K562 (cell line): ENCODE results near the gene IL10RB. TPM values are rescaled to one million over a fixed set of nuclear protein-coding genes. Genes with fewer than 3 reads are reported as not detected.

Experiments used
- CBX3 ChIP-seq, 2 experiments: IDR thresholded peaks; 1 replicate in 1 of 2; 2 replicates in 1 of 2; pipeline ENCODE4 v1.6.1; 2012; ENCODE audit warnings: inconsistent platforms in 2 of 2, low read length in 2 of 2, borderline replicate concordance in 1 of 2, control low read depth in 1 of 2
- DIDO1 ChIP-seq: fragments of 450-650 bp; IDR thresholded peaks from 2 replicates; pipeline ENCODE4 v1.6.1; 2016; ENCODE audit warnings: low read depth, missing biosample characterization, missing genetic modification characterization
- ESRRA ChIP-seq: fragments of 450-650 bp; IDR thresholded peaks from 2 replicates; pipeline ENCODE4 v1.6.1; 2014; ENCODE audit warnings: low read depth, mild to moderate bottlenecking, moderate library complexity, borderline replicate concordance
- ESRRB ChIP-seq: fragments of 250-450 bp; sonication (Bioruptor Pico); IDR thresholded peaks from 2 replicates; pipeline ENCODE4 v1.5.0; 2020; ENCODE audit warnings: mild to moderate bottlenecking, moderate library complexity, borderline replicate concordance
- ETV5 ChIP-seq: sonication (generic); formaldehyde crosslinking; IDR thresholded peaks from 2 replicates; pipeline ENCODE4 v1.4.0; 2020; ENCODE audit warnings: low read depth, mild to moderate bottlenecking, missing genetic modification reagents
- GATAD2A ChIP-seq: fragments of 450-650 bp; IDR thresholded peaks from 2 replicates; pipeline ENCODE4 v1.6.1; 2017
- MCM2 ChIP-seq: fragments of 450-650 bp; IDR thresholded peaks from 2 replicates; pipeline ENCODE4 v1.6.1; 2017; ENCODE audit warnings: low read depth, mild to moderate bottlenecking
- MEIS2 ChIP-seq: fragments of 450-650 bp; IDR thresholded peaks from 2 replicates; pipeline ENCODE4 v1.6.1; 2014; ENCODE audit warnings: mild to moderate bottlenecking; ENCODE audit not compliant: partially characterized antibody
- NR4A1 ChIP-seq, 2 experiments: fragments of 250-450 bp in 1 of 2; fragments of 450-650 bp in 1 of 2; sonication (Bioruptor Pico) in 1 of 2; IDR thresholded peaks; 2 replicates each; pipeline versions ENCODE4 v1.4.0 to v1.6.1; 2016 to 2020; ENCODE audit warnings: mild to moderate bottlenecking in 2 of 2, missing compliant biosample characterization in 1 of 2, missing genetic modification characterization in 1 of 2, moderate library complexity in 1 of 2
- PHF8 ChIP-seq: fragments of 200-600 bp; sonication (generic); IDR thresholded peaks from 2 replicates; pipeline ENCODE4 v1.6.1; 2012; ENCODE audit warnings: mixed run types, mild to moderate bottlenecking, inconsistent platforms, low read length, moderate library complexity, borderline replicate concordance
- REST ChIP-seq, 2 experiments: fragments of 450-650 bp; formaldehyde crosslinking in 1 of 2; IDR thresholded peaks; 2 replicates each; pipeline versions ENCODE4 v1.4.0 to v1.6.1; 2014 to 2020; ENCODE audit warnings: mild to moderate bottlenecking in 2 of 2, borderline replicate concordance in 1 of 2, low read depth in 1 of 2
- SP1 ChIP-seq: sonication (generic); formaldehyde crosslinking; IDR thresholded peaks from 2 replicates; pipeline ENCODE4 v1.8.1; 2022; ENCODE audit warnings: mild to moderate bottlenecking, missing genetic modification reagents
- STAG1 ChIP-seq: sonication (generic); formaldehyde crosslinking; IDR thresholded peaks from 2 replicates; pipeline ENCODE4 v1.5.0; 2020; ENCODE audit warnings: missing genetic modification reagents, borderline replicate concordance
- TCF7 ChIP-seq: sonication (generic); IDR thresholded peaks from 2 replicates; pipeline ENCODE4 v1.6.1; 2016; ENCODE audit warnings: antibody characterized with exemption, borderline replicate concordance
- ZKSCAN1 ChIP-seq: fragments of 150-350 bp; IDR thresholded peaks from 2 replicates; pipeline ENCODE4 v1.6.1; 2016; ENCODE audit warnings: low read depth, low read length
- ZNF274 ChIP-seq: IDR thresholded peaks from 2 replicates; pipeline ENCODE4 v1.6.1; 2011; ENCODE audit warnings: low read depth, mild to moderate bottlenecking, low read length, moderate library complexity, borderline replicate concordance
- ZNF280A ChIP-seq: fragments of 450-650 bp; IDR thresholded peaks from 2 replicates; pipeline ENCODE4 v1.6.1; 2018; ENCODE audit warnings: mild to moderate bottlenecking, low read depth; ENCODE audit not compliant: partially characterized antibody
- ZNF589 ChIP-seq: fragments of 200-800 bp; sonication (Bioruptor generic); IDR thresholded peaks from 2 replicates; pipeline ENCODE4 v1.6.1; 2016; ENCODE audit warnings: low read depth, missing genetic modification characterization, missing compliant biosample characterization
- polyA plus RNA-seq, 8 experiments: library from polyadenylated mRNA; depleted of rRNA in 4 of 8; stranded (reverse) in 5 of 8; unstranded in 3 of 8; fragments of >200 nt; fragmentation: Nextera tagmentation in 2 of 8; fragmentation: Illumina TruSeq in 1 of 8; extraction: Ambion mirVana in 2 of 8; extraction: Trizol in 1 of 8; gene quantifications; 2 replicates each; pipeline versions ENCODE4 v1.2.1 to v1.2.3, GENCODE V29; 2011 to 2014; ENCODE audit warnings: inconsistent platforms in 1 of 8, missing spikeins in 1 of 8
- total RNA-seq, 7 experiments: library from RNA; depleted of rRNA in 6 of 7; stranded (reverse); fragments of >200 nt in 6 of 7; fragmentation: Illumina TruSeq in 2 of 7; extraction: Trizol in 2 of 7; gene quantifications; 2 replicates each; pipeline versions ENCODE4 v1.2.1 to v1.2.3, GENCODE V29; 2011 to 2021; ENCODE audit warnings: low replicate concordance in 1 of 7

IL10RB gene
- total and polyA plus RNA-seq, 9 of the 15 experiments (the other 6 are each of a cell fraction or from before 2014, with no cell fraction given), result 10.9 to 33.8 (median 23.0) TPM

- no peak; the same call in 1 of the 2 replicates for TF ChIP-seq STAG1 (CRISPR knock-in tag)
- no peak for TF ChIP-seq MCM2
- no peak for TF ChIP-seq ZNF589 (CRISPR knock-in tag)
- no peak for TF ChIP-seq SP1
- TF ChIP-seq DIDO1 (tag), result no peak
- no peak for TF ChIP-seq TCF7
- TF ChIP-seq ZKSCAN1, result no peak
- no peak for TF ChIP-seq REST (IDR thresholded peaks at IDR 0.05; ENCODE audit: borderline replicate concordance)
- 0 out of 2 replicates have a peak, but pooled peaks have one; percentile 28 for TF ChIP-seq REST (CRISPR knock-in tag; IDR thresholded peaks at IDR 0.05; ENCODE audit: low read depth)
- TF ChIP-seq CBX3 (IDR thresholded peaks at IDR 0.05; ENCODE audit: borderline replicate concordance in 1 of 2, low read length in 2 of 2), result no peak
- TF ChIP-seq ESRRB (CRISPR knock-in tag), result no peak
- TF ChIP-seq ZNF274, result no peak
- no peak for TF ChIP-seq GATAD2A
- peak; percentile 83 for TF ChIP-seq NR4A1 (CRISPR knock-in tag; IDR thresholded peaks at IDR 0.05)
- TF ChIP-seq NR4A1 (tag; IDR thresholded peaks at IDR 0.05), result 0 out of 2 replicates have a peak, but pooled peaks have one; percentile 43
- peak; percentile 38 for TF ChIP-seq ETV5 (CRISPR knock-in tag)
- no peak for TF ChIP-seq ZNF280A
- TF ChIP-seq ESRRA, result peak; percentile 4; the same call in 1 of the 2 replicates
- peak; percentile 84; the same call in 1 of the 2 replicates for TF ChIP-seq PHF8
- TF ChIP-seq MEIS2, result no peak
Observed at GRCh38 chr21:33229784-33230544, 36.2 kb upstream of the IL10RB start, which contains the start of gene IFNAR2 (continued).
